Germinal center (tissue), 1 donor: Measurements from ENCODE around the gene ATP13A3.
A peak's percentile ranks its signal among the peaks of the same experiment; 100 is the strongest.
"Not testable (repeated sequence)": the region's sequence is repeated elsewhere in the genome, so short reads cannot be mapped to it uniquely, and the experiment has no call there.

Source experiments
- DNase-seq: peaks from one replicate; pipeline ENCODE4 v3.0.0; 2012; ENCODE audit warnings: mixed read lengths, low spot score

The ATP13A3 gene

DNA sequence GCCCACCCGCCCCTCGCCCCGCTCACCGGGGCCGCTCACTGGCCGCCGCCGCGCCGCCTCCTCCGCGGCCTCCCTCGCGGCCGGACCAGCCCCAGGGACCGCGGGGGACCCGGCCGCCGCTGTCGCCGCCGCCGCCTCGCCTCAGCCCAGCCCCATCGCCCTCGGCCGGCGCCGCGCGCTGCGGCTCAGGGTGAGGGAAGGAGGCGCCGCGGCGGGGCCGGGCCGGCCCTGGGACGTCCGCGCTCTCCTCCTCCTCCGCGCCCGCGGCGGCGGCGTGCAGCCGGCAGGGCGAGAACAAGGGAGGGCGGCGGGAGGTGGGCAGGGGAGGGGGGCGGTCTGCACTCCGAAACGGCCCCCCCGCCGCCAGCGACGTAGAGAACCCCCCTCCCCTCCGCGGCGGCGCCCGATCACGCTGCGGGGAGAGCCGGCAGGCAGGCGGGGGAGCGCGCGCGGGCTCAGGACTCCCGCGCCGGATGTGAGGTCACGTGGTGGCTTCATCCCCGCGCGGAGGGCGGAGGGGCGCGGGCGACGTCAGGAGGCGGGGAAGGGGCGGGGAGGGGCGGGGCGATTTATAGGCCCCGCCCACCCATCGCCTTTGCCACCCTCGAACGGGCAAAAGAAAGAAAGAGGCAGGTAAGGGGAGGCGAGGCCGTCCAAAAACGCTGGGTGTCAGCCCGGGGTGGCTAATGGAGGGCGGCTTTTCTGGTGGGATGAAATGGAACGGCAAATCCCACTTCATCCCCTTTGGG is at the start of gene ATP13A3:
Gene ATP13A3, minus strand, starts transcription at position 463 of the 749 bp plus-strand sequence. CDS start 24,812 bp downstream, outside the sequence.
- DNase-seq: peak; percentile 96

DNA sequence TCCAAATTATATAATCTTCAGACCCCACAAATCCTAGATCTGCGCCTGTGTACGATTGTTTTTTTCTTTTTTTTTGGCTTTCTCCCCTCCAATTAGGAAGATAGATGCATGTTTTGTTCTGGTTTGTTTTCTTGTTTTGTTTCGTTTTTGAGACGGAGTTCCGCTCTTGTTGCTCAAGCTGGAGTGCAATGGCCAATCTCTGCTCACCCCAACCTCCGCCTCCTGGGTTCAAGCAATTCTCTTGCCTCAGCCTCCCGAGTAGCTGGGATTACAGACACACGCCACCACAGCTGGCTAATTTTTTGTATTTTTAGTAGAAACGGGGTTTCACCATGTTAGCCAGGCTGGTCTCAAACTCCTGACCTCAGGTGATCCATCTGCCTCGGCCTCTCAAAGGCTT is 48.4 kb upstream of the ATP13A3 start:
- not testable (repeated sequence) for DNase-seq

DNA sequence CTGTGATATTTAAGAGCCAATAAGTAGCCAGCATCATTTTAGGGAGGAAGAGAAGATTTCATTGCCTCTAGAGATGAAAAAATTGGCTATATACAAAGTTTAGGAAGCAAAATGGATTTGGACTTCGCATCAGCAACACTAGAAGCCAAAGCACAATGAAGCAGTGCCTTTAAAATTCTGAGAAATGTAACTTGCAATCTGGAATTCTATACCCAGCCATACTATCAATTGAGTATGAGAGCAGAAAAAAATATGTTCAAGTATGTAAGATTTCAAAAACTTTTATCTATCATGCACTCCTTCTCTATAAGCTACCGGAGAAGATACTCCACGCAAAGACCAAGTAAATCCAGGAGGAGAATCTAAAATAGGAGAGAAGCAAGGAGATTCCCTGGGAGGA is 47.4 kb upstream of the ATP13A3 start:
- DNase-seq: no peak

DNA sequence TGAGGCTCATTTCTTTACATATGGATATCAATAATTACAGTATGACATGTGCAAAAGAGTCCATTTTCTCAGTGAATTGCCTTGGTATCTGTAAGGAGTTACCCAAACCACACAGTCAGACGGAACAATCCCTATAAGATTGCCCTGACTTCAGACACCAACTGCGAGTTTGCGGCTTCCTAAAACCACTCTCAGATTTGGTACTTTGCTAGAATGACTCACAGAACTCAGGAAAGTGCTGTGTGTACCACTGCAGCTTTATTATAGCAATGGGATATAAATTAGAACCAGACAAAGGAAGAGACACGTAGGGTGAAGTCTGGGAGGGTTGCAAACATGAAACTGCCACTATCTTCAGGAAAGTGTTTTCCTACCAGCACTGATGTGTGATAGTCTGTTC is 45.8 kb upstream of the ATP13A3 start:
- no peak for DNase-seq

DNA sequence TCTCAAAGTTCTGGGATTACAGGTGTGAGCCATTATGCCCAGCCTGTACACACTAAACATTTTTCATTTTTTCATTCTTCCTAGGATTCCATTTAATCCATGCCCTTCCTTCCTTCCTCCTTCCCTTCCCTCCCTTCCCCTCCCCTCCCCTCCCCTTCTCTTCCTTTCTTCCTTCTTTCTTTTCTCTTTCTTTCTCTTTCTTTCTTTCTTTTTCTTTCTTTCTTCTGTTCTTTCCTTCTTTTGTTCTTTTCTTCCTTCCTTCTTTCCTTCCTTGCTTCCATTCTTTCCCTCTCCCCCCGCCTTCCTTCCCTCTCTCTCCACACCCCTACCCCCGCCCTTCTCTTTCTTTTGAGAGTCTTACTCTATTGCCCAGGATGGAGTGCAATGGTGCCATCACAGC is 40.9 kb upstream of the ATP13A3 start:
- no peak for DNase-seq

DNA sequence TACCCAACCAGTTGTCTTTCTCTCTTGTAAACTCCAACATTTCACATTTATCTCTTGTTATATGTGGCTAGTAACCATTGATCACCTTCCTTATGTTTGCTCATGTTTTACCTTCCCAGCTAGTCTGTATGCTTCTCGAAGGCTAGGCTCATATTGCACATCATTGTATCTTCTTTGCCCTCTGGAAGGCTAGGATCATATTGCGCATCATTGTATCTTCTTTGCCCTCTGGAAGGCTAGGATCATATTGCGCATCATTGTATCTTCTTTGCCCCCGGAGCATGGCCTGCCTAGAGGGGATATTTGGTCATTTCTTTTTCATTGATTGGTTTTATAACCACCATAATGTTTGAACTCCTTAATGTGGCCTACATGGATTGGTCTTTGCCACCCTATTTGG is 39.4 kb upstream of the ATP13A3 start:
- no peak for DNase-seq

DNA sequence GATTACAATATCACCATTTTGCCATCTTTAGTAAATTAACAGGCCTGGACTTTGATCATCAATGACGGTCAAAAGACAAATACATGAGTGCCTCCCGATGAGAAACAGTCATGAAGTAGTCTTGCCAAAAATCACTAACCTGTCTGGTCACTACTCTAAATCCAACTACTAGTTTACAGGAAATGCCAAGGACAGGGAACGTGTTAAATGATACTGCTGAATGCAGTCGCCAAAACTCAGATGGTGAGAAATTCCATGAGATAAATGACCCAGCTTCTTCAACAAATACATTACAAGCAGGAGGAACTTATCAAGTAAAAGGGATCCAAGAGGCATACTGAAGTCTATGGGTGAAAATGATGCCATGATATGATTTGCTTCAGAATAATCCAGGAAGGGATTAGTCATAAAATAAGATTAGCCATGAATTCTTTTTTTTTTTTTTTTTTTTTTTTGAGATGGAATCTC is 35.8 kb upstream of the ATP13A3 start:
- DNase-seq: no peak

DNA sequence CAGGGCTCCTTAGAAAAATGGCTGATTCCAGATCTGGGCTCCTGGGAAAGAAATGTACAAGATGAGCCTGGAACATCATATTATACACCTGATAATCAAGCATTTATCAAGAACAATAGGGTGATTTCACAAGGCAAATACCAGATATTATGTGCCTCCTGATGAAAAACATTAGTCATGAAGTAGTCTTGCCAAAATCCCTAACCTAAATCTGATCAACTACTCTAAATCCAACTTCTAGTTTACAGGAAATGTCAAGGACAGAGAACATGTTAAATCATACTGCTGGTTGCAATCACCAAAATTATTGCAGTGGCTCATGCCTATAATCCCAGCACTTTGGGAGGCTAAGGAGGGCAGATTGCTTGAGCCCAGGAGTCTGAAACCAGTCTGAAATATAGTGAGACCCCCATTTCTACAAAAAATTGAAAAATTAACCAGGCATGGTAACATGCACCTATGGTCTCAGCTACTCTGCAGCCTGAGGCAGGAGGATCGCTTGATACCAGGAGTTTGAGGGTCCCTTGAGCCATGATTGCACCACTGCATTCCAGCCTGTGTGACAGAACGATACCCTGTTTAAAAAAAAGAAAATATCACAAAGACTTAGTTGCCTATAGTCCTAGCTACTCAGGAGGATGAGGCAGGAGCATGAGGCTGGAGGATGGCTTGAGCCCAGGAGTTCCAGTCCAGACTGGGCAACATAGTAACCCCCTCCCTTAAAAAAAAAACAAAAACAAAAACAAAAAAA is 34.9 kb upstream of the ATP13A3 start:
- DNase-seq: no peak

DNA sequence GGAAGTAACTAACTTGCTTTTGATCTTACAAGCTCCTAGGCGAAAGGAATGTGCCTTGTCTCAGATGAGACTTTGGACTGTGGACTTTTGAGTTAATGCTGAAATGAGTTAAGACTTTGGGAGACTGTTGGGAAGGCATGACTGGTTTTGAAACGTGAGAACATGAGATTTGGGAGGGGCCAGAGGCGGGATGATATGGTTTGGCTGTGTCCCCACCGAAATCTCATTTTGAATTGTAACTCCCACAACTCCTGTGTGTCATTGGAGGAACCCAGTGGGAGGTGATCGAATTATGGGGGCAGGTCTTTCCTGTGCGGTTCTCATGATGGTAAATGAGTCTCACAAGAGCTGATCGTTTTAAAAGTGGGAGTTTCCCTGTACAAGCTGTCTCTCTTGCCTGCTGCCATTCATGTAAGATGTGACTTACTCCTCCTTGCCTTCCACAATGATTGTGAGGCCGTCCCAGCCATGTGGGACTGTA is 33.9 kb upstream of the ATP13A3 start:
- DNase-seq: not testable (repeated sequence)

DNA sequence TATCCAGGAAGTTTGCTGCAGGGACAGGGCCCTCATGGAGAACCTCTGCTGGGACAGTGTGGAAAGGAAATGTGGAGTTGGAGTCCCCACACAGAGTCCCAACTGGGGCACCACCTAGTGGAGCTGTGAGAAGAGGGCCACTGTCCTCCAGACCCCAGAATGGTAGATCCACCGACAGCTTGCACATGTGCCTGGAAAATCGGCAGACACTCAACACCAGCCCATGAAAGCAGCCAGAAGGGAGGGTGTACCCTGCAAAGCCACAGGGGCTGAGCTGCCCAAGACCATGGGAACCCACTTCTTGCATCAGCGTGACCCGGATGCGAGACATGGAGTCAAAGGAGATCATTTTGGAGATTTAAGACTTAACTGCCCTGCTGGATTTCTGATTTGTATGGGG is 33.4 kb upstream of the ATP13A3 start:
- DNase-seq: not testable (repeated sequence)

DNA sequence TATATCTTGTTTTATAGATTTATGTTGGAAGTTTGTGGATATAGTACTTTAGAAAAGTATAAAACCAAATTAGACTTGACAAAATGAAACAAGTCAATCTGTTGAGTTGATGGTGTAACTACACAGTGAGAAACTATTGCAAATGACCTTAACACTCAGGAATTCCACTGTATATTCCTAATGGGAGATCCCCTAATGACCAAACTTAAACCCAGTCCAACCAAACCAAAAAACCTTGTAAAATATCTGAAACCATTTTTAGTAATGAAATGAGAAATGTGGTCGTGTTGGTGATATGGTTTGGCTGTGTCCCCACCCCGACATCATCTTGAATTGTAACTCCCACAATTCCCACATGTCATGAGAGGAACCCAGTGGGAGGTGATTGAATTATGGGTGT is 31.9 kb upstream of the ATP13A3 start:
- no peak for DNase-seq

DNA sequence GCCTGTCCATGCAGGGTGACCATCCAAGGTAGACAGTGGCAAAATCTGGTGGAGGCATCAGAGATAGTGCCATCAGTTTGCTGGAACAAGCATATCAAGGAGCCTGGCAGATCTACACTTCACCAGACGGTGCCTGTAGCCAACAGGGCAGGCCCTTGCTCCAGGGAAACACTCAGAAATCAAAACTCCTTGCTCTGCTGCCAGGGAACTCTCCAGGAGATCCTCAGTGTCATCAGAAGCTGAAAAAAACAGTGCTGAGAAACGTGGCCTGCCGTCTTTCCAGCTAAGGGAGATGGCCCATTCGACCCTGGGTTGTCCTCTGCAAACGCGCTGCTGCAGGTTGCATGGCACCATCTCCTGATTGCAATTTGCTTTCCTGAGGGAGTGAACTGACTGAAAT is 30.5 kb upstream of the ATP13A3 start:
- DNase-seq: no peak

DNA sequence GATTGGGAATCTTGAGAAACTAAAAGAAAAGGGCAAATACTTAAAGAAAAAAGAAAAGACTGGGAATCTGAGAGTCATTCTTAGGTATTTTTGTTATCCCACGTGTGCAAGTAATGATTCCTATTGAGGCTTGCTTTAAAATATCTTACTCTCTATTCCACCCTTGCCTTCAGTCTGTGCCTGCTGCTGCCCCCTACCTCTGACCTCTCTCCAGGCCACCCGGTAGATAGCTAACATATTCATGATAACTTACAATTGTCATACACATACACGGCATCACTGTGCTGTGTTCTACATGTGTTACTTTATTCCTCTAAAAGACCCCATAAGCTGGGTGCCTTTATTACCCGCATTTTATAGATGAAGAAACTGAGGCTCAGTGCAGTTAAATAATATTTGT is 27.8 kb upstream of the ATP13A3 start:
- DNase-seq: no peak

DNA sequence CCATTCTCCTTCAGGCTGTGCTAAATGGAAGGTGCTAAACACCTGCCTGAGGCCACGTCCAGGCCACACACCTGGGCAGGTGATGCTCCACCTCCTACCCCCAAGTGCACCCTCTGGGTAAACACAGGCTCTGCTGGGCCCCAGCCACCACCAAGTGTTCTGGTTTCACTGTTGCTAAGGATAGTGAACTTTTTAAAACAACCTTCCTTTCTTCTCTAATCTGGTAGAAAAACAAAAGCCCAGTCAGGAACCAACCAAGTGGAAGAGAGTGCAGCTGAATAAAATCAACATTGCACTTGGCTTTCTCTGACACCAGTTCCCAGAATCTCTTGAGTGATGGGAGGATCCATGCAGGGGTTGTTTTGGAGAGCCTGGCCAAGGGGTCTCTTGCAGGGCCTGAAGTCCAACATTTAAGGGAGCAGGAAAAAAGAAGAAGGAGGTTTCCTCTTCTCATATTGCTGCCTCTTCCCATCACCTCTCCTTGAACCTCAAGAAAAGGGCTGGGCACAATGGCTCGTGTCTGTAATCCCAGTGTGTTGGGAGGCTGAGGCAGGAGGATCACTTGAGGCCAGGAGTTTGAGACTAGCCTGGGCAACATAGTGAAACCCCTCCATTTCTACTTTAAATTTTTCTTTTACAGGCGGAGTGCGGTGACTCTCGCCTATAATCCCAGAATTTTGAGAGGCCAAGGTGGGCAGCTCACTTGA is 26.2 kb upstream of the ATP13A3 start:
- DNase-seq: no peak

DNA sequence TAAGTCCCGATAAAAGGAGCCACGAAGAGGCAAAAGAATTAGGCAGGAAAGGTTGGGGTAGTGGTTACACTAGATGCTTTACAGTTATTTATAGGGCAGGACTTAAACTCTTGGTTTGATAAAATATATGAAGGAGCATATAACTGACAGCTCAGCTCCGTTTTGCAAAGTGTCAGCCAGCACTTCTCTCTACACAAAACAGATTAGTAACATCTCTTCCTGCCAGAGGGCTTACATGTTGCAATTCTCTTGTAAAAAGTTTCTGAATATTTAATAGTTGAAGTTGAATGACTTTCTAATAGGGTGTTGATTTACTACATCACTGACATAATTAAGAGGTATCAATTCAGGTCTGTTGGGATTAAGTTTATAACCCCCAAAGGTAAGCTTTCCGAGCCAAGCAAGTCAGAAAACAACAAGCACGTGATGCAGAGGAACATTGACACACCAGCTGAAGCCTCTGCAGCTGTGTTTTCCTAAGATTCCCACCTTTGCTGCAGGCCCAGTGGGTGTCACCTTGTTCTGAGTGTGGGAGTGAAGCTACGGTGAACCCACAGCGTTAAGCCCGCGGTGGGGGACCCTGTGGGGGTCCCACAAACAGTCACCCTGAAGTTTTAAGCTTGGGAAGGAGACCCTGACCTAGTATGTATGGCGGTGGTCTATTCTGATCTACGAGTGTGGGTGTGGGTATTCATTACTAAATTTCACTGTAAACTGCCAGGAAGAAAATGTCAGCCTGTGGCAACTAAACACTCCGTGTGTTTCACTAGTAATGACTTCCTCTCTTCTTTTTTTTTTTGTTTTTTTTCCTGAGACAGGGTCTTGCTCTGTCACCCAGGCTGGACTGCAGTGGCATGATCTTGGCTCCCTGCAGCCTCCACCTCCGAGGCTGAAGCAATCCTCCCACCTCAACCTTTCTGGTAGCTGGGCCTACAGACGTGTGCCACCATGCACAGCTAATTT is 22.0 kb upstream of the ATP13A3 start:
- no peak for DNase-seq

DNA sequence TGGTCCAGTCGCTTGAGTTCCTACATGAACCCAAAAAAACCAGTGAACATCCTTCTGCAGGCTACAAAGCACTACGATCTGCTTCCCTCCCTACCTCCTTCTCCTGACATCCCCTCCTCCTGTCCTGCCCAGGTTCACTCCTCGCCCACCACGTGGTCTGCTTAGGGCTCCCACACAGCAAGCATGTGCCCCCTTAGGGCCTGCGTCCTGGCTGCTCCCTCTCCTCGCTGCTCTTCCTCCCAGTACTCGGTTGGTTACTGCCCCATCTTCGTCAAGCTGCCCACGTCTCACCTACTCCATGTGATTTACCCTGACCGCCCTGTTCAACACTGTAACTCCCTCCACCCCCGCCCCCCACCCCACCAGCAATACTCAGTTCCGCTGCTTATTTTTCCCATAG is 20.8 kb upstream of the ATP13A3 start:
- no peak for DNase-seq

DNA sequence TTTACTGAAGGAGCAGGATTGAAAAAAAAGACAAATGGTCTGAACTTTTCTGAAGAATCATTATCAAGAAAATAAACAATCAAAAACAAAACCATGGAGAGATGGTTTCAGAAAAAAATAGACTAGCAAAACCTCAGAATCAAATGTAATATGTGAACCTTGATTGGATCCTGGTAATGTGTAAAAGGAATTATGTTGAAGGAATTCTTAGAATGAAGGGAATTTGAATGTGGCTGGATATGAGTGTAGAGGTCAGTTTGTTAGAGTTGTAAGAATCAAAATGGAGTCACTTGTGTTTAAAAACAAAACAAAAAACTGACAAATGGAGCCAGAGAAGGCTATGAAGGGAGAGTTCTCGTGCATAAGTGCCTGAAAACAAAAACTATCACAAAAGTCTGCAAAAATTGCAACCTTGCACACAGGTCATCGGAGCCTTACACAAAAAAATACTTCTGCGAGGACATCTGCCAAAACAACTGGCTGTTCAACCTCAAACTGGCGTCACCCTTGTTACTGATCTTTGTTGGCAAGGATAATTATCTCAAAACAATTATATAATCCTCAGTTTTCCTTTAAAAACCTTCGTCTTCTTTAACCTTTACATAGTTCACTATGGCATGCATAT is 19.1 kb upstream of the ATP13A3 start:
- DNase-seq: no peak

DNA sequence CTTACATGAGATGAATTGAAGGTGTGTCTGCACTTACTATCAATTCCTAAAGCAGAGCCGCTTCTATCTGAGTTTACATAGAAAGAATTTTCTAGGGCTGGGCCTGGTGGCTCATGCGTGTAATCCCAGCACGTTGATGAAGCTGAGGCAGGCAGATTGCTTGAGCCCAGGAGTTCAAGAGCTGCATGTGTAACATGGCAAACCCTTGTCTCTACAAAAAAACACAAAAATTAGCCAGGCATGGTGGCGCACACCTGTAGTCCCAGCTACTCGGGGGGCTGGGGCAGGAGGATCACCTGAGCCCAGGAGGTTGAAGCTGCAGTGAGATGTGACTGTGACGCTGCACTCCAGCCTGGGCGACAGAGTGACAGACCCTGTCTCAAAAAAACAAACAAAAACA is 18.1 kb upstream of the ATP13A3 start:
- DNase-seq: no peak

DNA sequence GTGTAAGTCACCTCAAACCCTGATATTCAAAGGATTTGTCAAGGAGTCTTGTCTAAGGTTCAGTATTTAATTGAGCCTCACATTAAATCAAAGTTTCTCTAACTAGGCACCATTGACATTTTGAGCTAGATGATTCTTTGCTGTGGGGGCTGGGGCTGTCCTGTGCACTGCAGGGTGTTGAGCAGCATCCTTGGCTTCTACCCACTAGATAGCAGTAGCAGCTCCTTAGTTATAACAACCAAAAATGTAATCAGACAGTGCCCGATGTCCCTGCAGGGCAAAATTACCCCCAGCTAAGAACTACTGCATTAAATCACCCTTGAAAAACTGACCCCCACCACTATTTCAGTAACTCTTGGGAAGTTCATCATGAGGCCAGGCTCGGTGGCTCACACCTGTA is 17.3 kb upstream of the ATP13A3 start:
- no peak for DNase-seq

DNA sequence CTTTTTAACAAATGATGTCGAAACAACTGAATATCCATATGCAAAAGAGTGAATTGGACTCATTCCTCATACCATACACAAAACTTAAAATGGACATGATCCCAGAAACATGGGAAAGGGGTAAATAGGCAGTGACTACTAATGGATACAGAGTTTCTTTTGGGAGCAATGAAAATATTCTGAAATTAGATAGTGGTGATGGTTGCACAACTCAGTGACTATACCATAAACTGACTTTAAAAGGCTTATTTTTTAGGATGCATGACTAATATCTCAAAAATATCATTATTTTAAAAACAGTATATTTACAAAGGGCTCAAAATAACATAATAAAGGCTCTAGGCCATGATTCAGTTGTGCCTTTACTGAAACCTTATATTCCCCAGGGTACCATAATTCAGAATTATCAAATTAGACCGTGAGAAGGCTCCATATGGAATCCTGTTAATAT is 16.3 kb upstream of the ATP13A3 start:
- DNase-seq: no peak

DNA sequence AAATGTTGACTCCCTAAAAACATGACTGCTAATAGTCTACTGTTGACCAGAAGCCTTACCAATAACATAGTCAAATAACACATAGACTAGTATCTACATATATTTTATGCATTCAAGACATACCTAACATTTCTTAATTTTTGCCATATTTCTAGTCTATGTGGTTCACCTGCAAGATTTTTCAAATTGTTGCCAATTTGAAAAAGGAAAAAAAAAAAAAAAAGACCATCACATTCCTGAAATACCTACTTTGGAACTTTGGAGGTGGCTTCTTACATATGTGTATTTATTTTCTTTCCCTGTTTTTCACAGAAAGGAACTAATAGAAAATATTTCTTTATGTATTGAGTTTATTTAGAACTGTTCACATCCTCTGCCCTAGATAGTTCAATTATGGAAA is 13.4 kb upstream of the ATP13A3 start:
- no peak for DNase-seq
